Stimulated activated CD8-positive, alpha-beta memory T cell treated with anti-CD3 and anti-CD28 coated beads, Interleukin-12 subunit alpha, Interleukin-12 subunit beta, amount 100 ng/mL, for 1 hour (primary cell): ENCODE measurements around the gene SCN1B.
"Not testable (repeated sequence)": the region's sequence is repeated elsewhere in the genome, so short reads cannot be mapped to it uniquely, and the experiment has no call there.

ENCODE experiments used
- DNase-seq: peaks from one replicate; pipeline ENCODE4 v3.0.0-alpha.2; 2020; ENCODE audit warnings: low read depth

The SCN1B gene

DNA sequence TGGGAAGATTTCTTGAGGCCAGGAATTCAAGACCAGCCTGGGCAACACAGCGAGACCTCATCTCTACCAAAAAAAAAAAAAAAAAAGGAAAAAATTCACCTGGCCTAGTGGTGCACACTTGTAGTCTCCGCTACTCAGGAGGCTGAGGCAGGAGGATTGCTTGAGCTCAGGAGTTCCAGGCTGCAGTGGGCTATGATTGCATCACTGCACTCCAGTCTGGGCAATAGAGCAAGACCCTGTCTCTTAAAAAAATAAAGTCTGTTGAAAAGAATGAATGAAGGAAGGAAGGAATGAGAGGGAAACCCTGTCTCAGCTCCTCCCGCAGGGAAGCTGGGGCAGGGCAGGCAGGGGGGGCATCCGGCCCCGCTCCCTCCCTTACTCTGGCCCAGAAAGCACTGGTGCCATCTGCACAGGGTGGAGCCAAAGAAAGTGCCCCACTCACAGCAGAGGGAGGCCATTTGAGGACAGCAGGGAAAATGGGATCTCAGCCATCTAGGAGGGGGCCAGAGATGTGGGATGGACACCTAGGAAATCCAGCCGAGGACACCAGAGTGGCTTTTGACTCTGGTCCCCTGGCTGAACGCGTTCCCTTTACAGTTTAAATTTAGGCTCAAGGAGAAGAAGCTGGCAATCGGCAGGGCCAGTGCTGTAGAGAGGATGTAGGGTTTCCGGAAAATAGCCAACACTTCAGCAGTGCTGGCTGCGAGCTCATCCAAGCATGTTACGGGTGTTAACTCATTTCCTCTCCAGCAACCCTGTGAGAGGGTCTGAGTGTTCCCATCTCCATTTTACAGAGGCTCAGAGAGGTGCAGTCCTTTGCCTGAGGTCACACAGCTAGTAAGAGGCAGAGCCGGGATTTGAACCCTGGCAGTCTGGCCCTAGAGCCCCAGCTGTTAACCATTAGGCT is 7.7 kb downstream of the SCN1B start:
- no peak for DNase-seq

DNA sequence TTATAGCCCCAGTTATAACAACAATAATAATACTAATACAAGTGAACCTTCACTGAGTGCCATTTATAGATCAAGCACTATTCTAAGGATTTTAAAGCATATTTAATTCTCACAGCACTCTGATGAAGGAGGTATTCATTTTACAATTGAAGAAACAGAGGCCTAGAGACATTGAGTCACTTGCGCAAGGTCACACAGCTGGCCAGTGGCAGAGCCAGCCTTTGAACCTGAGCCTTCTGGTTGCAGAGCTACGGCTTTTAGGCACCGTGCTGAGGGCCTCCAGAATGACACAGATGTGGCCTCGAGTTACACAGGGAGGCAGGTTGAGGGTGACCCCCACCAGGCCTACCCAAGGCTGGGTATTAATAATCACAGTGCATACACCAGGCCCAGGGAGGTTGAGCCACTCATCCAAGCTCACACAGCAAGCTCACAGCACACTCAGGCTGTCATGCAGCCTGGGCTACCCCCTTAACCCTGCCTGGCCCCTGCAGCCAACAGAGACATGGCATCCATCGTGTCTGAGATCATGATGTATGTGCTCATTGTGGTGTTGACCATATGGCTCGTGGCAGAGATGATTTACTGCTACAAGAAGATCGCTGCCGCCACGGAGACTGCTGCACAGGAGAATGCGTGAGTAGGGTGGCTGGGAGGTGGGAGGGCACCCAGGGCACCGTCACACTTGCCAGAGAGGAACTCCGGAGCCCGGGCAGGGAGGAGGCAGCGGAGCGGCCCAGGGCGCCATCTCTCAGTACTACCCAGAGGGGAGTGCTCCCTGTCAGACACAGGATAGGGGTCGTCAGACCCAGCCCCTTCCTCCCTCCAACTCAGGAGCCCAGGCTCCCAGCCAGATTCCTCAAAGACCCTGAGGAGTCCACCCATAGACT is 8.6 kb downstream of the SCN1B start:
- no peak for DNase-seq

DNA sequence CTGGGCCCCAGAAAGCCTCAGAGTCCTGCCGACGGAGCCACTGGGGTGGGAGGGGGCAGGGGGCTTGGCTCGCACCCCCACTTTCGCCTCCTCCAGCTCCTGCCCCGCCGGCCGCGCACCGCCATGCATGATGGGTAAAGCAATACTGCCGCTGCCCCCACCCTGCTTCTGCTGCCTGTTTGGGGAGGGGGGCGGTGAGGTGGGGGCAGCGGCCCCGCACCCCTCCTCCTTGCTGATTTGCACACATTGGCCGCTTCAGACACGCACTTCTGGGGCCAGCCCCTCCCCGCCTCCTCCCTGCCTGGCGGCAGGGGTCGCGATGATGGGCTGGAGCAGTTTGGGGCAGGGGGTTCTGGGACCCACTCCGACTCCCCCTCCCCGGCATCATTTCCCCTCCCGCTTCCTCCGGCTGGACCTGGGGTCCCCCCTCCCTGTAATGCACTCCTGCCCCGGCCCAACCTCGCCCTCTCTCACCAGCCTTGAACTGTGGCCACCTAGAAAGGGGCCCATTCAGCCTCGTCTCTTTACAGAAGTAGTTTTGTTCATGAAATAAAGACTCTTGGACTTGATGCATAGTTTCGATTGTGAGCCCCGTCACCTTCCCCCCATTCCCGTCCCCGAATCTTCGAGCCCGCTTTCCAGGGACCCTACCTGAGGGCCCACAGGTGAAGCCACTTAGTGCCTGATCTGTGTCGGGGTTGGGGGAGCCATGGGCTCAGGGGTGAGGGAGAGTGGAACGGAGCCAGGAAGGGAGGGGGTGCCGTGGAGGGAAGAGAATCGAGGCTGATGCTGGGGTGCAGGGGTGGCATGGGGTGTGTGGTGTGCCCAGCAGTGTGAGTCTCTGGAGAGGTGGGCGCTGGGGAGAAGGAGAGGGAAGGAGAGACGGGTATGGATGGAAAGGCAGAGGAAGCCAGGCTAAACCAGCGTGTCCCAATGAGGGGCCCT is 9.9 kb downstream of the SCN1B start:
- no peak for DNase-seq

DNA sequence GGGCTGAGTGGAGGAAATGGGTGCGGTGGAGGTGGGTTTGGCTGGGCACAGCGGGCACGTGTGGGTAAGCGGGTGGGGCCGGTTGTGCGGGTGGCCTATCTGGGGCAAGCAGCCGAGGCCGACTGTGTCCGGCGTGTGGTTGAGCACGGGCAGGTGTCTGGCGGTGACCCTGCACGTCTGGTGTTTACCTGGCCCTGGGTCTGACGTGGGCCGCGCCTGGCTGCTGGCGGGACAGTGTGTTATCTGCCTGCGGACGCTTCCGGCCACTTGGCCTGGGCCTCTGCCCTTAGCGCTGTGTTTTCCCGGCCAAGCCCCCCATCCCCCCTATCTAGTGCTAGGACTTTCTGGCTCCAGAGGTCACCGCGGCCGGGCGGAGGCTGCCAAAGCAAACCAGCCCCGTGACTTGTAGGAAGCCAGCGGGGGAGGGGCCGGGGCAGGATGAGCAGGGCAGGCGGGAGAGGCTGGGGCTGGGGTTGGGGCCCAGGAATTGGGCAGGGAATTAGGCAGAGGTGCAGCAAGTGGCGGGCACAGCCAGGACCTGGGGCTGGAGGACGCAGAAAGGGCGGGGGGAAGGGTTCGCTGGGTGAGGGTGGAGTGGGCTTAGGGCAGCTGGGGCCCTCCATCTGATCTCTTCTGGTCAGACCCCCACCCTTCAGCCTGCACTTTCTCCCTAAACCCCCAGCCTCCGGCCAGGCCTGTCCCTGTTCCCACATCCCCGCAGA is 10.7 kb downstream of the SCN1B start:
- no peak for DNase-seq

DNA sequence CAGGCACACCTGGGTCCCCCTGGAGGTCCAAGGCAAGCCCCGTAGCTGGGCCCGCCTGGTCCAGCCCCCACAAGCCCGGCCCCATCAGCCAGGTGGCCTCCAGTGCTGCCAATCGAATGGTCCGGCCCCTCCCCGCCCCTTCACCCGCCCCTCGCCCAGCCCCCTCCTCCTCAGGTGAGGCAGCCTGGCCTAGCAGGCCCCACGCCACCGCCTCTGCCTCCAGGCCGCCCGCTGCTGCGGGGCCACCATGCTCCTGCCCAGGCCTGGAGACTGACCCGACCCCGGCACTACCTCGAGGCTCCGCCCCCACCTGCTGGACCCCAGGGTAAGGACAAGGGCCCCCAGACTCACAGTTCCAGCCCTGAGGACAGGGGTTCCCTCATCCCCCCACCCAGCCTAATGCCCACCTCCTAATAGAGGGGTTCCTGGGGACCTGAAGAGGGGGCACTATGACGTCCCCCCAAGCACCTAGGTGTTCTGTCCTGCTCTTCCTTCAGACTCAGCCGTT is 11.3 kb downstream of the SCN1B start, which contains the start of gene HPN:
HPN (plus strand) TSS at position 174 of the 508 bp plus-strand sequence. CDS start 786 bp downstream, outside the sequence.
- DNase-seq: no peak

DNA sequence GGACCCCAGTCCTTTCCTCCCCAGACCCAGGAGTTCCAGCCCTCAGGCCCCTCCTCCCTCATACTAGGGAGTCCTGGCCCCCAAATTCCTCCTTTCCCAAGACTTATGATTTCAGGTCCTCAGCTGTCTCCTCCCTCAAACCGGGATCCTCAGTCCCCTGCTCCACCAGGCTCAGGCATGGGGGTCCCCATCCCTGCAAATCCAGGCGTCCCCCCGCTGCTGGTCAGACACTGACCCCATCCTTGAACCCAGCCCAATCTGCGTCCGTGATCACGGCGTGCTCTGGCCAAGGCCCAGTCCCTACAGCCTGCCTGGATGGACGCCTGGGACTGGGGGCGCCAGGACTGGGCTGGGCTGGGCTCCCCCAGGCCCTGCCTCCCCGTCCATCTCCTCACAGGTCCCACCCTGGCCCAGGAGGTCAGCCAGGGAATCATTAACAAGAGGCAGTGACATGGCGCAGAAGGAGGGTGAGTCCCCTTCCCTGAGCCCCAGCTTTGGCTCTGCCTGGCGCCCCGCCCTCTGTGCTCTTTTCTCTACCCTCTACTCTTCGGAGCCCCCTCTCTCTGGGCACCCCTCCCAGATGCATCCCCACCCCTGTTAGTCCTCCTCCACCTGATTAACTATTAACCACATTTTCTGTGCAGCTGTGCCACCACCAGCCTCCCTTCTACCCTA is 11.9 kb downstream of the SCN1B start:
- no peak for DNase-seq

DNA sequence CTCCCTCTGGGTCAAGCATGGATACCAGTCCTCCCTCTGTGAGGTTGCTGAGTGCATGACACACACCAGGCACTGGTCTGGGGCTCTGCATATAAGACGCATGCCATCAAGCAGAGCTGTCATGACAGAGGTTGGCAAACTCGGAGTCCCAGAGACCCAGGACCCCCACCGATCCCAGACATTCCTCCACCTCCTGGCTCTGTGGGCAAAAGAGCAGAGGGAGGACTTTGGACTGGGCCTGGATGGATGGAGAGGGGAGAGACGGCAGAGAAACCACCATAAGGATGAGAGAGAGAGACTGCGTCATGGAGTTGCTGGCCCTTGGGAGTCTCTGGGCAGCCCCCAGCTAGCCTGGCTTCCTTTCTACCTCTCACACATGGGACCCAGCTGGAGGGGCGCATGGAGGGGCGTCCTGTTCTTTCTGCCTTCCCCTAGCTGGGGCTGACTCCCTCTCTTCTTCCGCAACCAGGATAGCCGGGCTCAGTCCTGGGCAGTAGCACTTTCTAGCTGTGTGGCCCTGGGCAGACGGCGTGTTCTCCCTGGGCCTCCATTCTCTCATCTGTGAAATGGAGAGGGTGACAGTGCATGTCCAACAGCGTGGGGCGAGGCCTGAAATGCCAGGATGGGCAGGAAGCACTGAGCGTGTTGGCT is 12.8 kb downstream of the SCN1B start:
- DNase-seq: no peak

DNA sequence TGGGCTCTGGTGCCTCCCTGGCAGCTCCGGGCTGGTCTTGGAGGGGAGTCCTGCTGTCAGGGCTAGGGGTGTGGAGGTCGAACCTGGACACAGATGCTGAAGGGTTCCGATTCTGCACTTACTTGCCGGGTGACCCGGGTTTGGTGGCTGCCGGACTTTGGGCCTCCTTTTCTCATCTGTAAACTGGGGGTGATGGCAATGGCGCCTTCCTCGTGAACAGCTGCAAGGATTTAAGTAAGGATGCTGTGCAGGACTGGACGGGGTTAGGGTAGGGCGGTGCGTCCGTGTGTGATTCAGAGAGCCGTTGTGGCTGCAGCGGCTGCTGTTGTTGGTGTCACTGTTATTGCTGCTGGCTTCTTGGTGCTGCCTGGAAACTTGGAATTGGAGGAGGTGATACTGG is 13.6 kb downstream of the SCN1B start:
- no peak for DNase-seq

DNA sequence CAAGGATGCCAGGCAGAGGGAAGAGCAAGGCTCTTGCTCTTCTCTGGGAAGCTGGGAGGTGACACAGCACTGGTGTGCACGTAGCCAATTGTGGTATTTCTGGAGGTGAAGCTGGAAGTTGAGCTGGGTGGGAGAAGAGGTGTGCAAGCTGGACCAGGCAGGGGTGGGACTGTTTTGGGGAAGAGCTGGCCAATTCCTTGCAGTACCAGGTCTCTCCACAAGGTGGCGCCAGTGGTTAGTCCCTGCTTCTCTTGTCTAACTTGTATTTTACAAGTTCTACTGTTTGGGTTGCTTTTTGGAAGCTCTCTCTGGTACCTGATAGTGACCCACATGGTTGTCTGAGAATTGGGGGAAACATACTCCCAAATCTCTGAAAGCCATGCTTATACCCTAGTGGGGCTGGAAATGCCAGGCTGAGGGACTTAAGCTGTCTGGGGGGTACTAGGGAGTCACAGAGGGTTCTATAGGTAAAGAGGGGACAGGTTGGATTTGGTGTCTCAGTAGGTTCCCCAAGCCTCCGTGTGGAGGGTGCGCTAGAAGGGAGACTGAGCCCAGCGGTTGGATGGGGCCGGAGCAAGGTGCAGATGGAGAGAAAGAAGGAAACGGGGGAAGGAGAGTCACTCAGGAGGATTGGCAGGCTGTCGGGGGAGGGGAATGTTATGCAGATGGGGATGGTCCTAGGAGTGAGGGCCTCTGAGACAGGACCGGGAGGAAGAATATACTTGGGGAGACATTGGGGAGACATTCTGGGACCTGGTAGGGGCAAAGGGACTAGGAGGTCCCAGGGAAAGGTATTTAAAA is 14.2 kb downstream of the SCN1B start:
- DNase-seq: peak; percentile 40

DNA sequence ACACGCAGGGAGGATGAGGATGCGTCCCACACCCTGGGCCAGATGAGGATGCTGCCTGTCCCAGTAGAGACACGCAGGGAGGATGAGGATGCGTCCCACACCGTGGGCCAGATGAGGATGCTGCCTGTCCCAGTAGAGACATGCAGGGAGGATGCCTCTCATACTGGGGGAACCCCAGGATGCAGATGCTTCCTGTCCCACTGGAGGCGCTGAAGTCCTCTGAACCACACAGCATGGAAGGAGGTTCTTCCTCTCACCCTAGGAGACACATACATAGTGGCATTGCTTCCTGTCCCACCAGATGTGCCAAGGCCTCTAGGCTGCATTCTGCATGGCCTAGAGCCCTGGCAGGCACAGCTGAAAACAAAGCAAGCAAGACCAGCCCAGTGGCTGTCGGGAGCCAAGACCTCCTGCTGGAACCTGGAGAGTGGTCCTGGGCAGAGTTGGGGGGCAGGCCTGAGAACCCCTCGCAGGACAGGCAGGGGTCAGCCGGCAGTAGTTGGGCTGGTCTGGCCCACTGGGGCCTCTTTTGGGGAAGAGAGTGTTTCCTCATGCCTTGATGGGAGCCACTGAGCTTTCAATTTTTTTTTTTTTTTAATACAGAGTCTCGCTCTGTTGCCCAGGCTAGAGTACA is 15.5 kb downstream of the SCN1B start:
- DNase-seq: no peak

DNA sequence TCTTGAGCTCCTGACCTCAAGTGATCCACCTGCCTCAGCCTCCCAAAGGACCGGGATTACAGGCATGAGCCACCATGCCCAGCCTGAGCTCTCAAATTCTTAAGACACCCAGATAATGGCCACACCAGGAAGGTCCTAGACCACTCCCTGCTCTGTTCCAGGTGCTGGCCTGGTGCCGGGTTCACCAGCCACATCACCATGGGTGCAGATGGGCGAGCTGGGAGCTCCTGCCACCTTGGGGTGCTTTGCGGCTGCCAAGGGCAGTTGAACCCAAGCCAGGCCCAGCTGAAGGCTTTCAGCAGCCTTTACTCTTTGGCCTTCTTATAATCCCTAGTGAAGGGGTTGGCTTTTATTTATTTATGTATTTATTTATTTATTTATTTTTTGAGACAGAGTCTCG is 16.2 kb downstream of the SCN1B start:
- no peak for DNase-seq

DNA sequence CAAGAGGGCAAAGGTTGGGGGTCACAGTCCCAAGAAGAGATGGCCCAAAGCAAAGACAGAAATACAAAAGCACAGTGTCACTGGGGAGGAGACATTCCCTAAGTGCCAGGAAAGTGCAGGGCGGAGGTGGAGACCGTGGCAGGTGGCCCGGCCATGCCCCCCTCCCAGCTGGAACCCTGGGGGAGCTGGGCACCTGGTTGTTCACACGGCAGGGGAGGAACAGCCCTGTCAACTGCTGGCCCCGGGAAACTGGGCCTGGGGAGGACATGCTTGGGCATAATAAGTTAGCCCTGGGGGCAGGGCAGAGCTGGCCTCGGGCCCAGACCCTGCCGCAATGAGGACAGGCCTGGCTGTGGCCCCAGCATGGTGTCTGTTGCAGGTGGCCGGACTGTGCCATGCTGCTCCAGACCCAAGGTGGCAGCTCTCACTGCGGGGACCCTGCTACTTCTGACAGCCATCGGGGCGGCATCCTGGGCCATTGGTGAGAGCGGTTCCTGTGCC is 18.7 kb downstream of the SCN1B start:
- DNase-seq: no peak

DNA sequence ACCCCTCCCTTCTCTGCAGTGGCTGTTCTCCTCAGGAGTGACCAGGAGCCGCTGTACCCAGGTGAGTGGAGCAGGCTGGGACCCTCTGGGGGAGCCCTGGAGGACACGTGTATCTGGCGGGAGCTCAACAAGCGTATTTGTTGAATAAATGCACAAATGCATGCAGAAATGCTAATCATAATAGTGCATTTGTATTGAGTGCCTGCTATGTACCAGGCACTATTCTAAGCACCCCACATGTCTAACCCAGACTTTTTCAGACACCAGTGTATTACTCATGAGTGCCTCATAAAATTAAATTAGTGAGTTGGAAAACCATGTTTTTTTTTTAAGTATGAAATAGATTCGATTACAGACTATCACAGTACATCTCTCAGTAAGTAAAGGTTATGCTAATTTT is 19.2 kb downstream of the SCN1B start:
- DNase-seq: no peak

DNA sequence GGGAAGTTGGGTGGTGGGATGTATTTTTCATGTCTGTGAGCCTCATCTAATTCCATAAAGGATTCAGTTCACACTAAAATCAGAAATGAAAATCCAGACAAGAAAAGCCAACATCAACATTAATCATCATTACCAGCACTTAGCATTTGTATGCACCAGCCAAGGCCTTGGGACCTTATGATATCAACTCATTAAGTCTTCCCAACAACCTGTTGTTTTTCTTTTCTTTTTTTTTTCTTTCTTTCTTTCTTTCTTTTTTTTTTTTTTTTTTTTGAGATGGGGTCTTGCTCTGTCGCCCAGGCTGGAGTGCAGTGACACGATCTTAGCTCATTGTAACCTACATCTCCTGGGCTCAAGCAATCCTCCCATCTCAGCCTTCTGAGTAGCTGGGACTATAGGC is 20.4 kb downstream of the SCN1B start:
- DNase-seq: not testable (repeated sequence)

DNA sequence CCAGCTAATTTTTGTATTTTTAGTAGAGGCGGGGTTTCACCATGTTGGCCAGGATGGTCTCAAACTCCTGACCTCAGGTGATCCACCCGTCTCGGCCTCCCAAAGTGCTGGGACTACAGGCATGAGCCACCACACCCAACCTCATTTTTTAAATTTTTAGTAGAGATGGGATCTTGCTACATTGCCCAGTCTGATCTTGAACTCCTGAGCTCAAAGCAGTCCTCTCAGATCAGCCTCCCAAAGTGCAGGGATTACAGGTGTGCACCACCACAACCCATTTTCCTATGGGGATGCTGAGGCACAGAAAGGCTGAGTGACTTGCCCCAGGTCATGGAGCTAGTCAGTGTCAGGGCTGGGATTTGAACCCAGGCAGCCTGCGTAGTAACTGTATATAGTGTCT is 21.0 kb downstream of the SCN1B start:
- DNase-seq: not testable (repeated sequence)

DNA sequence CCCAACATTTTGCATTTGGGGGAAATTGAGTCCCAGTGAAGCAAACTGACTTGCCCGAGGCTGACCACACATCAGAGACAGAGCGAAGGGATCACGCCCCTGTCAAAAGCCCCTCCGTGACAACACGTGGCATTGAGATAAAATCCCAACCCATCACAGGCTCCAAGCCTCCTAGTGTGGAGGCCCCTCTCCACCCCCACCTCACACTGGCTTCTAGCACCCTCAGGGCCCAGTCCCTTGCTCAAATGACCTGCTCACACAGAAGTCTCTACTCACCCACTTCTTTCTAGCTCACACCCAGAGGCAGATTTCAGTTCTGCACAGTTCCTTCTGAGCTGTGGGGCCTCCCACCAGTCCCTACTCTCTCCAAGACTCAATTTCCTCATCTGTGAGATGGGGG is 21.5 kb downstream of the SCN1B start:
- no peak for DNase-seq

DNA sequence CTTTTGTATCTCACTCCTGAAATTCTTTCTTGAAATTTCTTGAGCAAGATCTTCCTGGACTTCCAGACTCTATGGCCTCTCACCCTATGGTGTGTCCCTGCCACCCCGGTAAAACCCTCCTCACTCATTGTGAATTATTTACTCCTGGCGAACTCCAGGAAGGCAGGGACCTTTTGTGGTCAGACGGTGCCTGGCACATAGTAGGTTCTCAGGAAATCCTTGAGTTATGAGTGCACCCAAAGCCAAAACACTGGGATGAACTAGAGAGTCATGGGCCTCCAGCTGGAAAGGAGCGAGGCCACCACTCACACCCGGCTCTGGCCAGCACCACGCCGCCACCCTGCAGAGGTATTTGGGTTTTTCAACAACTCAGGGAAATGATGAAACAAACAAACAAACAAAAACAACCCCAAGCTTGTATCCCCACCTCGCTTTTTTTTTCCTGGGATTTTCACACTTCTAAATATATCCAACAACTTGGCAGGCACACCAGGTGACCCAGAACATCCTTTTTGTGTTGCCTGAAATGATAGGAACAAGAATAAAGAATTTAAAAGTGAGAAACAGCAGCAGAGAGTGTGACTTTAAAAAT is 22.4 kb downstream of the SCN1B start:
- DNase-seq: no peak
